T47D (cell line): ENCODE results near the gene FRMD5.

ENCODE experiments used
- DNase-seq, 2 experiments: peaks; one replicate each; pipeline versions ENCODE4 v3.0.0 to v3.0.0-alpha.2; 2011 to 2012; ENCODE audit warnings: low read depth in 1 of 2, low spot score in 1 of 2
- JUND ChIP-seq: IDR thresholded peaks from 2 replicates; pipeline ENCODE4 v1.6.1; 2012; ENCODE audit warnings: low read depth
- in situ Hi-C: cut with HindIII; loops from 2 replicates; pipeline ENCODE4 v1.10.0; 2016; ENCODE audit warnings: low sequenced_read_pairs, low pct_unique_long_range_greater_than_20kb

The FRMD5 gene

GRCh38 chr15:43895586-43895985 is 299.5 kb downstream of the FRMD5 start:
- in situ Hi-C loops = no loop called here
- TF ChIP-seq JUND = no peak
- DNase-seq = no peak

- in situ Hi-C loops = no loop called here
- DNase-seq = no peak
- no peak for TF ChIP-seq JUND
These were observed 301.1 kb downstream of the FRMD5 start for GRCh38 chr15:43893956-43894355.

- DNase-seq = no peak
- in situ Hi-C loops = no loop called here
- no peak for TF ChIP-seq JUND
These were observed 306.0 kb downstream of the FRMD5 start for GRCh38 chr15:43889042-43889441.

- TF ChIP-seq JUND = no peak
- no peak for DNase-seq
- in situ Hi-C loops = no loop called here
These were observed 307.2 kb downstream of the FRMD5 start for GRCh38 chr15:43887901-43888300.

GRCh38 chr15:43886558-43886957 is 308.5 kb downstream of the FRMD5 start:
- TF ChIP-seq JUND = no peak
- in situ Hi-C loops = no loop called here
- no peak for DNase-seq

- no peak for DNase-seq
- no peak for TF ChIP-seq JUND
- in situ Hi-C loops = no loop called here
These were observed 311.5 kb downstream of the FRMD5 start for GRCh38 chr15:43883571-43883970.

- no peak for TF ChIP-seq JUND
- in situ Hi-C loops = no loop called here
- peak in 1 of 2 experiments; percentile 25 for DNase-seq
These were observed 313.1 kb downstream of the FRMD5 start for GRCh38 chr15:43881944-43882343.

GRCh38 chr15:43881245-43881644 is 313.8 kb downstream of the FRMD5 start:
- in situ Hi-C loops = no loop called here
- no peak for DNase-seq
- TF ChIP-seq JUND = no peak

GRCh38 chr15:43880406-43881194 is 314.5 kb downstream of the FRMD5 start:
- in situ Hi-C loops = no loop called here
- TF ChIP-seq JUND = no peak
- no peak for DNase-seq

GRCh38 chr15:43879386-43880355 is 315.4 kb downstream of the FRMD5 start:
- in situ Hi-C loops = no loop called here
- no peak for TF ChIP-seq JUND
- DNase-seq = no peak

- no peak for DNase-seq
- in situ Hi-C loops = no loop called here
- no peak for TF ChIP-seq JUND
These were observed 316.6 kb downstream of the FRMD5 start for GRCh38 chr15:43878446-43878845.

- TF ChIP-seq JUND = no peak
- no peak for DNase-seq
- in situ Hi-C loops = no loop called here
These were observed 317.7 kb downstream of the FRMD5 start for GRCh38 chr15:43877371-43877770.

GRCh38 chr15:43876872-43877271 is 318.2 kb downstream of the FRMD5 start:
- DNase-seq = no peak
- in situ Hi-C loops = no loop called here
- no peak for TF ChIP-seq JUND
